Kidney (tissue), 14 donors: ENCODE results near the gene CEP57. TPM values are rescaled to one million over a fixed set of nuclear protein-coding genes. Genes with fewer than 3 reads are reported as not detected.
"Not testable (repeated sequence)": the region's sequence is repeated elsewhere in the genome, so short reads cannot be mapped to it uniquely, and the experiment has no call there.

Experiments
- DNase-seq, 5 donors: peaks; one replicate each; pipeline ENCODE4 v3.0.0-alpha.2; 2013 to 2020
- FAIRE-seq: peaks from 2 replicates; lab custom pipeline; 2012; peaks lifted over from hg19 to GRCh38; lab: Jason Lieb, UNC
- H3K27ac ChIP-seq, 2 donors: one replicate each; pipeline ENCODE4 v1.7.0; 2013; ENCODE audit warnings: low read depth in 2 of 2, low read length in 2 of 2, inconsistent platforms in 1 of 2
- H3K27me3 ChIP-seq: one replicate; pipeline ENCODE4 v1.7.1; 2013; ENCODE audit warnings: low read length, inconsistent platforms; ENCODE audit not compliant: control insufficient read depth, insufficient read depth
- H3K36me3 ChIP-seq, 3 donors: one replicate each; pipeline versions ENCODE4 v1.7.0 to v1.7.1; 2013; ENCODE audit warnings: low read length in 3 of 3, control low read depth in 1 of 3, inconsistent platforms in 1 of 3; ENCODE audit not compliant: insufficient read depth in 3 of 3, control insufficient read depth in 2 of 3
- H3K4me1 ChIP-seq, 3 donors: one replicate each; pipeline versions ENCODE4 v1.7.0 to v1.7.1; 2013; ENCODE audit warnings: low read length in 3 of 3, inconsistent platforms in 1 of 3, low read depth in 1 of 3; ENCODE audit not compliant: control insufficient read depth in 2 of 3, insufficient read depth in 2 of 3
- H3K4me3 ChIP-seq, 3 donors: one replicate each; pipeline versions ENCODE4 v1.7.0 to v1.8.1; 2013; ENCODE audit warnings: low read length in 3 of 3, control low read depth in 1 of 3, inconsistent platforms in 1 of 3
- H3K9ac ChIP-seq, 3 donors: one replicate each; pipeline versions ENCODE4 v1.7.0 to v1.7.1; 2013; ENCODE audit warnings: low read length in 3 of 3, control low read depth in 1 of 3, inconsistent platforms in 1 of 3
- H3K9me3 ChIP-seq, 3 donors: one replicate each; pipeline versions ENCODE4 v1.7.0 to v1.7.1; 2013; ENCODE audit warnings: low read length in 3 of 3, control low read depth in 1 of 3, inconsistent platforms in 1 of 3; ENCODE audit not compliant: control insufficient read depth in 2 of 3, insufficient read depth in 1 of 3
- CTCF ChIP-seq: IDR thresholded peaks from 3 replicates; pipeline ENCODE4 v1.5.1; 2012; ENCODE audit warnings: mild to moderate bottlenecking, moderate library complexity, borderline replicate concordance; ENCODE audit not compliant: insufficient read depth; ENCODE audit errors: extremely low read depth
- intact Hi-C: fragments of 100-400 bp; cut with DNase I; formaldehyde crosslinking; loops from one replicate; pipeline ENCODE4 v1.11.1; 2022
- polyA plus RNA-seq: library from polyadenylated mRNA; stranded (reverse); fragments of 350-450 nt; fragmentation: Illumina TruSeq; extraction: RNeasy Lipid Tissue Mini Kit (QIAGEN cat#74804); gene quantifications from one replicate; pipeline ENCODE4 v1.2.3, GENCODE V29; 2014; ENCODE audit warnings: low read depth, low replicate concordance; ENCODE audit not compliant: insufficient read depth
- total RNA-seq: library from RNA; stranded (reverse); fragmentation: NEBNext Ultra II Directional; extraction: Animal tissue kit (Norgen Biotek cat#: 25700); gene quantifications from one replicate; pipeline ENCODE4 v1.2.1, GENCODE V29; 2021
- donor health status: control.
- donor health status: control.
- donor health status: control.
- donor health status: control.
- donor health status: control.
- donor health status: DM: yes; HTN: yes; CAD: no.
- donor health status: Normal renal cell carcinoma (clear cell type).

CEP57 gene
- total and polyA plus RNA-seq, 2 donors from 2014 or later, result 14.9 to 33.4 TPM

GRCh38 chr11:95800438-95800837 is 10.1 kb downstream of the CEP57 start:
- Histone ChIP-seq H3K4me3 (no peak overlapping the region), H3K27ac (no peak overlapping the region), H3K9ac (no peak overlapping the region), H3K27me3 (no peaks in the 10 kb centered on the region), H3K9me3 (no peaks in the 10 kb centered on the region), H3K36me3 (peaks cover 0 to 7% (median 2%) of the 10 kb centered on the region in 3 donors), H3K4me1 (no peaks in the 10 kb centered on the region)
- FAIRE-seq (no peak), DNase-seq (no peak)
- intact Hi-C loops, result no loop called here
- TF ChIP-seq CTCF, result no peak

- intact Hi-C loops, result no loop called here
- no peak for DNase-seq
- Histone ChIP-seq H3K27me3 (no peaks in the 10 kb centered on the region), H3K9me3 (no peaks in the 10 kb centered on the region), H3K36me3 (peaks cover 0 to 7% (median 2%) of the 10 kb centered on the region in 3 donors), H3K4me3 (no peak overlapping the region), H3K27ac (no peak overlapping the region), H3K9ac (no peak overlapping the region), H3K4me1 (no peaks in the 10 kb centered on the region)
- TF ChIP-seq CTCF, result no peak
- FAIRE-seq, result no peak
Observed at GRCh38 chr11:95802806-95803205, 12.5 kb downstream of the CEP57 start.

GRCh38 chr11:95803973-95804372 is 13.7 kb downstream of the CEP57 start:
- TF ChIP-seq CTCF, result no peak
- no peak for DNase-seq

DNA sequence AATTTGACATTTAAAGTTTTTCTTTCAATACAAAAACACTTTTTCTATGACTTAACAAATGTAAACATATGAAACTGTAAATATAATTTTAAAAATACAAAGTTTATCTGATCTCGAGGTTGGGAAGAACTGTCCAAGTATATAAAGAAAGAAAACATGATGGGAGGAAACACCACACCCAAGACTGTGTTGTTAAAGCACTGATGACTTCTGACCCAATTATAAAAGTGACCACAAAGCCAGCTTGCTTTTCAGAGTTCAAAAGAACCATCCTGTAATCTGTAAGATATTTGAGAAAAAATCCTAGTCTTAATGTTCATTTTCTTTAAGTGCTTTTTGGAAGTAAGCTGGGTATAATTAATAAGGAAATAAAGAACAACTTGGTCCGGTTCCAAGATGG is 15.6 kb downstream of the CEP57 start:
- no peaks in the 10 kb centered on the region for H3K36me3 ChIP-seq
- no peak overlapping the region for H3K27ac ChIP-seq
- DNase-seq (no peak), FAIRE-seq (no peak)
- H3K9ac ChIP-seq, result no peak overlapping the region
- no peaks in the 10 kb centered on the region for H3K9me3 ChIP-seq
- intact Hi-C loops, result no loop called here
- no peaks in the 10 kb centered on the region for H3K4me1 ChIP-seq
- no peak overlapping the region for H3K4me3 ChIP-seq
- no peak for TF ChIP-seq CTCF
- no peaks in the 10 kb centered on the region for H3K27me3 ChIP-seq

More at GRCh38 chr11:95803973-95804372, 13.7 kb downstream of the CEP57 start:
- no peak for FAIRE-seq
- no peak overlapping the region for H3K27ac ChIP-seq
- no peaks in the 10 kb centered on the region for H3K27me3 ChIP-seq
- peaks cover 0 to 7% (median 2%) of the 10 kb centered on the region in 3 donors for H3K36me3 ChIP-seq
- intact Hi-C loops, result no loop called here
- H3K9me3 ChIP-seq, result no peaks in the 10 kb centered on the region
- H3K4me3 ChIP-seq, result no peak overlapping the region
- no peak overlapping the region for H3K9ac ChIP-seq
- H3K4me1 ChIP-seq, result no peaks in the 10 kb centered on the region

GRCh38 chr11:95806464-95806863 is 16.2 kb downstream of the CEP57 start:
- DNase-seq, H3K27ac ChIP-seq, H3K27me3 ChIP-seq, FAIRE-seq, intact Hi-C loops, H3K4me1 ChIP-seq, H3K4me3 ChIP-seq, H3K36me3 ChIP-seq, H3K9ac ChIP-seq, H3K9me3 ChIP-seq: not testable (repeated sequence)
